ENCODE measurements around the gene AIDA. TPM values are rescaled to one million over a fixed set of nuclear protein-coding genes. Genes with fewer than 3 reads are reported as not detected.

AIDA gene
- total RNA-seq, 2 donors from 2014 or later: 129 to 136 TPM

GRCh38 chr1:222739465-222739864, 27.2 kb upstream of the AIDA start:
- Histone ChIP-seq H3K36me3 (ENCODE audit: control insufficient read depth, insufficient read depth, low read length) (peaks cover 4% of the 10 kb centered on the region), H3K27ac (ENCODE audit: low read depth, low read length) (no peak overlapping the region), H3K4me3 (ENCODE audit: low read length) (no peak overlapping the region), H3K9ac (ENCODE audit: extremely low read depth, low read length, poor library complexity, severe bottlenecking) (no peak overlapping the region), H3K27me3 (ENCODE audit: control insufficient read depth, insufficient read depth, low read length, poor library complexity, severe bottlenecking) (no peaks in the 10 kb centered on the region), H3K9me3 (ENCODE audit: control insufficient read depth, low read length) (no peaks in the 10 kb centered on the region), H3K4me1 (ENCODE audit: control insufficient read depth, insufficient read depth, low read length) (no peaks in the 10 kb centered on the region)
- no peak overlapping the region for H3K4me3 Mint-ChIP-seq
- no peak for DNase-seq
- H3K4me1 Mint-ChIP-seq: peaks cover 5% of the 10 kb centered on the region
- TF ChIP-seq CTCF (conservative IDR thresholded peaks at IDR 0.05): no peak
- no peaks in the 10 kb centered on the region for H3K9me3 Mint-ChIP-seq
- WGBS, 2 experiments (ENCODE audit: insufficient coverage in 1 of 2, insufficient read length in 1 of 2): 90% methylated on average over 2 of the region's 2 CpGs; no CpG with 5 or more reads in 1 of the 2 experiments
- H3K27me3 Mint-ChIP-seq (ENCODE audit: insufficient read depth): no peaks in the 10 kb centered on the region
- peaks cover 2% of the 10 kb centered on the region for H3K36me3 Mint-ChIP-seq (ENCODE audit: low read depth)
- H3K27ac Mint-ChIP-seq: no peak overlapping the region

- WGBS, 2 experiments (ENCODE audit: insufficient coverage in 1 of 2, insufficient read length in 1 of 2): 73% methylated on average over 1 of the region's 1 CpG; no CpG with 5 or more reads in 1 of the 2 experiments
- H3K27me3 Mint-ChIP-seq (ENCODE audit: insufficient read depth): no peaks in the 10 kb centered on the region
- no peak for TF ChIP-seq CTCF (conservative IDR thresholded peaks at IDR 0.05)
These were observed 24.7 kb upstream of the AIDA start, which contains the start of gene FAM177B for GRCh38 chr1:222736972-222737371. Gene FAM177B, plus strand, starts transcription at chr1:222737202. Its CDS starts 9,344 bp downstream, at chr1:222746546.

GRCh38 chr1:222736470-222736869, 24.2 kb upstream of the AIDA start:
- 38% methylated on average over 5 of the region's 5 CpGs; no CpG with 5 or more reads in 1 of the 2 experiments for WGBS, 2 experiments (ENCODE audit: insufficient coverage in 1 of 2, insufficient read length in 1 of 2)
- Histone ChIP-seq H3K27ac (ENCODE audit: low read depth, low read length) (no peak overlapping the region), H3K9ac (ENCODE audit: extremely low read depth, low read length, poor library complexity, severe bottlenecking) (no peak overlapping the region), H3K36me3 (ENCODE audit: control insufficient read depth, insufficient read depth, low read length) (peaks cover 27% of the 10 kb centered on the region), H3K4me1 (ENCODE audit: control insufficient read depth, insufficient read depth, low read length) (no peaks in the 10 kb centered on the region), H3K27me3 (ENCODE audit: control insufficient read depth, insufficient read depth, low read length, poor library complexity, severe bottlenecking) (no peaks in the 10 kb centered on the region), H3K9me3 (ENCODE audit: control insufficient read depth, low read length) (no peaks in the 10 kb centered on the region), H3K4me3 (ENCODE audit: low read length) (no peak overlapping the region)
- Mint-ChIP-seq H3K36me3 (ENCODE audit: low read depth) (peaks cover 19% of the 10 kb centered on the region), H3K4me1 (peaks cover 5% of the 10 kb centered on the region), H3K9me3 (no peaks in the 10 kb centered on the region), H3K27ac (peak overlapping the region; percentile 28), H3K27me3 (ENCODE audit: insufficient read depth) (no peaks in the 10 kb centered on the region), H3K4me3 (no peak overlapping the region)
- no peak for TF ChIP-seq CTCF (conservative IDR thresholded peaks at IDR 0.05)
- DNase-seq: peak; percentile 86

More at GRCh38 chr1:222736972-222737371, 24.7 kb upstream of the AIDA start, which contains the start of gene FAM177B:
- Histone ChIP-seq H3K9me3 (ENCODE audit: control insufficient read depth, low read length) (no peaks in the 10 kb centered on the region), H3K27me3 (ENCODE audit: control insufficient read depth, insufficient read depth, low read length, poor library complexity, severe bottlenecking) (no peaks in the 10 kb centered on the region), H3K9ac (ENCODE audit: extremely low read depth, low read length, poor library complexity, severe bottlenecking) (no peak within 1 kb of the TSS), H3K4me1 (ENCODE audit: control insufficient read depth, insufficient read depth, low read length) (no peaks in the 10 kb centered on the region), H3K36me3 (ENCODE audit: control insufficient read depth, insufficient read depth, low read length) (peaks cover 24% of the 10 kb centered on the region), H3K4me3 (ENCODE audit: low read length) (no peak within 1 kb of the TSS), H3K27ac (ENCODE audit: low read depth, low read length) (no peak within 1 kb of the TSS)
- peaks cover 5% of the 10 kb centered on the region for H3K4me1 Mint-ChIP-seq
- no peaks in the 10 kb centered on the region for H3K9me3 Mint-ChIP-seq
- peak within 1 kb of the TSS; percentile 28 for H3K27ac Mint-ChIP-seq
- peaks cover 15% of the 10 kb centered on the region for H3K36me3 Mint-ChIP-seq (ENCODE audit: low read depth)
- no peak for DNase-seq
- no peak within 1 kb of the TSS for H3K4me3 Mint-ChIP-seq

Measured in endodermal cell (in vitro differentiated cells).